GM18868 (cell line): ENCODE data around the gene GPR33.
"Not testable (repeated sequence)": the region's sequence is repeated elsewhere in the genome, so short reads cannot be mapped to it uniquely, and the experiment has no call there.

ENCODE experiments used
- ATAC-seq: cut with Tn5 transposase; IDR thresholded peaks from one replicate; pipeline ENCODE4 v1.9.1; 2021; ENCODE audit warnings: mild to moderate bottlenecking, moderate library complexity; ENCODE audit not compliant: unreplicated experiment

Gene GPR33

GRCh38 chr14:31487886-31488285, at the start of gene GPR33:
GPR33 (minus strand) TSS chr14:31488039; CDS start chr14:31483965, 4,074 bp downstream.
- no peak for ATAC-seq

GRCh38 chr14:31536201-31536960, 48.5 kb upstream of the GPR33 start:
- no peak for ATAC-seq

- no peak for ATAC-seq
Observed at GRCh38 chr14:31530136-31530535, 42.3 kb upstream of the GPR33 start.

GRCh38 chr14:31529053-31529452, 41.2 kb upstream of the GPR33 start:
- ATAC-seq, result no peak

- no peak for ATAC-seq
Observed at GRCh38 chr14:31527546-31527945, 39.7 kb upstream of the GPR33 start.

GRCh38 chr14:31527087-31527486, 39.2 kb upstream of the GPR33 start:
- no peak for ATAC-seq

GRCh38 chr14:31510855-31511254, 23.0 kb upstream of the GPR33 start:
- ATAC-seq, result no peak

GRCh38 chr14:31510222-31510621, 22.4 kb upstream of the GPR33 start:
- ATAC-seq, result no peak

GRCh38 chr14:31508135-31508534, 20.3 kb upstream of the GPR33 start:
- no peak for ATAC-seq

GRCh38 chr14:31505411-31505810, 17.6 kb upstream of the GPR33 start:
- no peak for ATAC-seq

GRCh38 chr14:31501870-31502269, 14.0 kb upstream of the GPR33 start:
- no peak for ATAC-seq

- peak; percentile 35 for ATAC-seq
Observed at GRCh38 chr14:31492759-31493498, 5.1 kb upstream of the GPR33 start.

- peak; percentile 83 for ATAC-seq
Observed at GRCh38 chr14:31489691-31490090, 1.9 kb upstream of the GPR33 start.

- no peak for ATAC-seq
Observed at GRCh38 chr14:31486764-31487163, 1.1 kb downstream of the GPR33 start.

GRCh38 chr14:31484754-31485153, 3.1 kb downstream of the GPR33 start:
- no peak for ATAC-seq

- ATAC-seq, result no peak
Observed at GRCh38 chr14:31480156-31480555, 7.7 kb downstream of the GPR33 start.

GRCh38 chr14:31479027-31479426, 8.8 kb downstream of the GPR33 start:
- ATAC-seq, result no peak

- no peak for ATAC-seq
Observed at GRCh38 chr14:31477248-31477647, 10.6 kb downstream of the GPR33 start.

GRCh38 chr14:31476131-31476866, 11.5 kb downstream of the GPR33 start:
- no peak for ATAC-seq

GRCh38 chr14:31466554-31466953, 21.3 kb downstream of the GPR33 start:
- ATAC-seq, result no peak

- ATAC-seq, result no peak
Observed at GRCh38 chr14:31465111-31465510, 22.7 kb downstream of the GPR33 start.

- ATAC-seq, result not testable (repeated sequence)
Observed at GRCh38 chr14:31462450-31462849, 25.4 kb downstream of the GPR33 start.
